ENCODE measurements around the gene GRK5.
"Not testable (repeated sequence)": the region's sequence is repeated elsewhere in the genome, so short reads cannot be mapped to it uniquely, and the experiment has no call there.

The GRK5 gene

GRCh38 chr10:119207366-119207666, at the start of gene GRK5:
Gene GRK5 (plus strand): TSS chr10:119207571. CDS start chr10:119207918, 347 bp downstream.
- peak; percentile 97 for DNase-seq (ENCODE audit: low spot score)

- no peak for DNase-seq (ENCODE audit: low spot score)
Observed at GRCh38 chr10:119159332-119159731, 48.0 kb upstream of the GRK5 start.

- no peak for DNase-seq (ENCODE audit: low spot score)
Observed at GRCh38 chr10:119161680-119162451, 45.5 kb upstream of the GRK5 start.

- DNase-seq (ENCODE audit: low spot score) = no peak
Observed at GRCh38 chr10:119162452-119163092, 44.8 kb upstream of the GRK5 start.

- DNase-seq (ENCODE audit: low spot score) = peak; percentile 84
Observed at GRCh38 chr10:119165171-119166117, 41.9 kb upstream of the GRK5 start, which contains the start of gene SFXN4. Gene SFXN4 (minus strand): TSS chr10:119165714. CDS start chr10:119165647, 67 bp downstream.

- no peak for DNase-seq (ENCODE audit: low spot score)
Observed at GRCh38 chr10:119166118-119166500, 41.3 kb upstream of the GRK5 start.

- no peak for DNase-seq (ENCODE audit: low spot score)
Observed at GRCh38 chr10:119166564-119166963, 40.8 kb upstream of the GRK5 start.

- no peak for DNase-seq (ENCODE audit: low spot score)
Observed at GRCh38 chr10:119167041-119167440, 40.3 kb upstream of the GRK5 start.

- no peak for DNase-seq (ENCODE audit: low spot score)
Observed at GRCh38 chr10:119174109-119174508, 33.3 kb upstream of the GRK5 start.

- no peak for DNase-seq (ENCODE audit: low spot score)
Observed at GRCh38 chr10:119176166-119176565, 31.2 kb upstream of the GRK5 start.

GRCh38 chr10:119177708-119178371, 29.5 kb upstream of the GRK5 start:
- DNase-seq (ENCODE audit: low spot score) = no peak

GRCh38 chr10:119178372-119179119, 28.8 kb upstream of the GRK5 start, which contains the start of gene PRDX3:
Gene PRDX3 (minus strand): TSS chr10:119178812. CDS start chr10:119178790, 22 bp downstream.
- peak; percentile 92 for DNase-seq (ENCODE audit: low spot score)

GRCh38 chr10:119180850-119181400, 26.4 kb upstream of the GRK5 start:
- DNase-seq (ENCODE audit: low spot score) = not testable (repeated sequence)

- no peak for DNase-seq (ENCODE audit: low spot score)
Observed at GRCh38 chr10:119183664-119184412, 23.5 kb upstream of the GRK5 start.

- peak; percentile 47 for DNase-seq (ENCODE audit: low spot score)
Observed at GRCh38 chr10:119189811-119190282, 17.5 kb upstream of the GRK5 start.

- no peak for DNase-seq (ENCODE audit: low spot score)
Observed at GRCh38 chr10:119190353-119190752, 17.0 kb upstream of the GRK5 start.

- no peak for DNase-seq (ENCODE audit: low spot score)
Observed at GRCh38 chr10:119190954-119191785, 16.2 kb upstream of the GRK5 start.

GRCh38 chr10:119191881-119192280, 15.5 kb upstream of the GRK5 start:
- no peak for DNase-seq (ENCODE audit: low spot score)

- DNase-seq (ENCODE audit: low spot score) = no peak
Observed at GRCh38 chr10:119197921-119198320, 9.4 kb upstream of the GRK5 start.
